B cell (primary cell): ENCODE measurements around the gene DTX3. TPM values are rescaled to one million over a fixed set of nuclear protein-coding genes. Genes with fewer than 3 reads are reported as not detected.

Experiments used
- ATAC-seq: fragments of 200-7000 bp; cut with Tn5 transposase; one replicate; pipeline ENCODE4 v1.10.0; 2021; ENCODE audit warnings: low read depth, mild to moderate bottlenecking, moderate number of reproducible peaks, moderate library complexity
- CTCF ChIA-PET: fragments of 350-600 bp; sonication (Branson Sonifier 250); formaldehyde crosslinking; loops from one replicate; lab custom pipeline; 2021; ENCODE audit warnings: antibody characterized with exemption, inconsistent platforms; lab: Charles Lee
- POLR2A ChIA-PET: fragments of 350-600 bp; sonication (Branson Sonifier 250); formaldehyde crosslinking; loops from one replicate; lab custom pipeline; 2021; ENCODE audit warnings: antibody characterized with exemption; lab: Charles Lee
- DNase-seq: peaks from one replicate; pipeline ENCODE4 v3.0.0; 2013
- H2AFZ ChIP-seq: 2 replicates; pipeline ENCODE4 v1.6.1; 2012; ENCODE audit warnings: mild to moderate bottlenecking, low read depth, low read length; ENCODE audit not compliant: insufficient read depth, poor library complexity, severe bottlenecking
- H3K27ac ChIP-seq, 2 donors: 1 replicate in 1 of 2; 2 replicates in 1 of 2; pipeline ENCODE4 v1.5.1; 2012 to 2013; ENCODE audit warnings: low read length in 2 of 2, mild to moderate bottlenecking in 2 of 2, moderate library complexity in 1 of 2
- H3K27me3 ChIP-seq, 4 experiments: fragments of 200-600 bp in 1 of 4; sonication (generic) in 1 of 4; replicated peaks in 1 of 4; 1 replicate in 2 of 4; 2 replicates in 2 of 4; pipeline versions ENCODE4 v1.6.1 to v1.7.0; 2013 to 2016; ENCODE audit warnings: low read length in 3 of 4, mild to moderate bottlenecking in 2 of 4, mixed read lengths in 1 of 4, moderate library complexity in 1 of 4; ENCODE audit not compliant: insufficient read depth in 4 of 4, control insufficient read depth in 3 of 4; ENCODE audit errors: control extremely low read depth in 1 of 4
- H3K36me3 ChIP-seq, 2 experiments: replicated peaks in 1 of 2; 1 replicate in 1 of 2; 2 replicates in 1 of 2; pipeline versions ENCODE4 v1.6.1 to v1.7.1; 2013; ENCODE audit warnings: low read length in 1 of 2; ENCODE audit not compliant: insufficient read depth in 2 of 2, control insufficient read depth in 1 of 2; ENCODE audit errors: control extremely low read depth in 1 of 2, extremely low read depth in 1 of 2
- H3K4me1 ChIP-seq, 2 donors: fragments of 200-600 bp in 1 of 2; sonication (generic) in 1 of 2; 1 replicate in 1 of 2; 2 replicates in 1 of 2; pipeline versions ENCODE4 v1.5.1 to v1.6.1; 2013 to 2017; ENCODE audit warnings: low read length in 2 of 2; ENCODE audit not compliant: control insufficient read depth in 2 of 2, insufficient read depth in 2 of 2
- H3K4me2 ChIP-seq: replicated peaks from 2 replicates; pipeline ENCODE3; 2012; ENCODE audit warnings: mild to moderate bottlenecking, low read depth, low read length; ENCODE audit not compliant: poor library complexity, severe bottlenecking
- H3K4me3 ChIP-seq, 5 experiments: fragments of 200-600 bp in 1 of 5; sonication (generic) in 1 of 5; 1 replicate in 3 of 5; 2 replicates in 2 of 5; pipeline versions ENCODE4 v1.5.1 to v1.7.0; 2011 to 2016; ENCODE audit warnings: low read length in 4 of 5, mild to moderate bottlenecking in 4 of 5, low read depth in 2 of 5, control low read depth in 1 of 5, moderate library complexity in 1 of 5; ENCODE audit not compliant: insufficient read depth in 1 of 5; ENCODE audit errors: control extremely low read depth in 1 of 5, extremely low read depth in 1 of 5
- H3K79me2 ChIP-seq: fragments of 200-600 bp; sonication (generic); one replicate; pipeline ENCODE4 v1.6.0; 2016; ENCODE audit warnings: low read length; ENCODE audit not compliant: control insufficient read depth, insufficient read depth
- H3K9ac ChIP-seq: fragments of 200-600 bp; sonication (generic); 2 replicates; pipeline ENCODE4 v1.6.1; 2017; ENCODE audit warnings: mild to moderate bottlenecking, low read length, moderate library complexity
- H3K9me3 ChIP-seq, 3 donors: one replicate each; pipeline versions ENCODE4 v1.6.1 to v1.7.1; 2013; ENCODE audit warnings: low read length in 2 of 3; ENCODE audit not compliant: control insufficient read depth in 2 of 3, insufficient read depth in 1 of 3; ENCODE audit errors: control extremely low read depth in 1 of 3
- H4K20me1 ChIP-seq: 2 replicates; pipeline ENCODE4 v1.6.0; 2012; ENCODE audit warnings: mild to moderate bottlenecking, low read length; ENCODE audit not compliant: insufficient read depth, control insufficient read depth, poor library complexity, severe bottlenecking
- H3K27ac Mint-ChIP-seq: one replicate; pipeline ENCODE4 v1.8.0; 2021; ENCODE audit warnings: mixed read lengths
- H3K27me3 Mint-ChIP-seq: one replicate; pipeline ENCODE4 v1.8.0; 2021; ENCODE audit warnings: mixed read lengths
- H3K4me1 Mint-ChIP-seq: one replicate; pipeline ENCODE4 v1.8.0; 2021; ENCODE audit warnings: mixed read lengths
- H3K4me3 Mint-ChIP-seq: one replicate; pipeline ENCODE4 v1.8.0; 2021; ENCODE audit warnings: mixed read lengths
- H3K9me3 Mint-ChIP-seq: one replicate; pipeline ENCODE4 v1.8.0; 2022; ENCODE audit warnings: mixed read lengths; ENCODE audit not compliant: insufficient read depth
- EZH2 ChIP-seq: IDR thresholded peaks from 2 replicates; pipeline ENCODE4 v1.6.1; 2012; ENCODE audit warnings: borderline replicate concordance, low read depth, mild to moderate bottlenecking, moderate library complexity, low read length; ENCODE audit not compliant: insufficient read depth, poor library complexity, severe bottlenecking
- WGBS: methylation state at CpG from one replicate; pipeline ENCODE4 v1.1.5; 2013; ENCODE audit warnings: missing lambda C conversion rate; ENCODE audit not compliant: insufficient coverage; 5-methylcytosine and 5-hydroxymethylcytosine counted together
- intact Hi-C: fragments of 100-400 bp; cut with micrococcal nuclease; formaldehyde crosslinking; loops from one replicate; pipeline ENCODE4 v1.10.0; 2022
- polyA plus RNA-seq: library from polyadenylated mRNA; depleted of rRNA; stranded (reverse); fragments of >200 nt; gene quantifications from 2 replicates; pipeline ENCODE4 v1.2.3, GENCODE V29; 2012
- total RNA-seq, 2 donors: library from RNA; stranded (reverse); fragments of 120-200 nt in 1 of 2; gene quantifications; 1 replicate in 1 of 2; 2 replicates in 1 of 2; pipeline versions ENCODE4 v1.2.3 to v1.2.4, GENCODE V29; 2013 to 2022
- TF ChIP-seq, protein P1 (sequence below): fragments of 200-600 bp; IDR thresholded peaks from one replicate; pipeline ENCODE4 v1.8.0; 2022; ENCODE audit warnings: antibody characterized with exemption, mild to moderate bottlenecking

DTX3 gene
- total and polyA plus RNA-seq, 2 donors (not counting 1 experiment from before 2014, with no cell fraction given) = 3.5 to 7.3 TPM

DNA sequence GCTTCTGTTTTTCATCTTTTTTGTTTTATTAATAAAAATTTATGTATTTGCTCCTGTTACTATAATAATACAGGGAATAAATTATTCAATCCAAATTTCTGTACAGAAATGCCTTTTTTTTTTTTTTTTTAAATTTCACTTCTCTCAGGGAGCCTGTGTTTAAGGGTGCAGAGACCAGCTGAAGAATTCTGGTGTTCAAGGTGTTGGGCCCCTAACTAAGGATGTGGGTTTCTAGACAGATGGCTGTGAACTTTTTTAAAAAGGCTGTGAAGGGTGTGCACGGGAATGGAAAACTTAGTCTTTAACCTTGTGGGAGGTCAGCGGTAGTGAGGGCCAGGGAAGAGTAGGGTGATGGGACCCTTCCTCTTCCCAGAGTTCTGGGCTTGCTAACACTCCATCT lies 1.3 kb upstream of the DTX3 start:
- H3K4me3 Mint-ChIP-seq = no peak overlapping the region
- ATAC-seq = no peak

More for the DNA sequence above, 1.3 kb upstream of the DTX3 start:
- Mint-ChIP-seq H3K27ac (no peak overlapping the region), H3K9me3 (no peaks in the 10 kb centered on the region), H3K4me1 (peaks cover 19% of the 10 kb centered on the region), H3K27me3 (peaks cover 18% of the 10 kb centered on the region)
- no peak overlapping the region for H3K9ac ChIP-seq
- DNase-seq = no peak
- H4K20me1 ChIP-seq = no peaks in the 10 kb centered on the region
- no peak overlapping the region for H2AFZ ChIP-seq
- WGBS = 20% methylated on average over 1 of the region's 2 CpGs
- ChIA-PET POLR2A (interaction anchor here (0.6 kb wide), 1 partner anchor 80 kb away, joined by 3 read pairs; no protein-coding TSS in a partner anchor), CTCF (interaction anchor here (0.7 to 1.5 kb wide), 4 partner anchors 10 to 24 kb away, joined by 3 to 5 read pairs (median 4); no protein-coding TSS in a partner anchor)
- H3K27me3 ChIP-seq = peaks cover 0 to 29% (median 8%) of the 10 kb centered on the region in 4 experiments
- peaks cover 5 to 30% of the 10 kb centered on the region in 2 experiments for H3K36me3 ChIP-seq
- H3K4me3 ChIP-seq = no peak overlapping the region
- H3K27ac ChIP-seq = no peak overlapping the region
- TF ChIP-seq, protein P1, sequence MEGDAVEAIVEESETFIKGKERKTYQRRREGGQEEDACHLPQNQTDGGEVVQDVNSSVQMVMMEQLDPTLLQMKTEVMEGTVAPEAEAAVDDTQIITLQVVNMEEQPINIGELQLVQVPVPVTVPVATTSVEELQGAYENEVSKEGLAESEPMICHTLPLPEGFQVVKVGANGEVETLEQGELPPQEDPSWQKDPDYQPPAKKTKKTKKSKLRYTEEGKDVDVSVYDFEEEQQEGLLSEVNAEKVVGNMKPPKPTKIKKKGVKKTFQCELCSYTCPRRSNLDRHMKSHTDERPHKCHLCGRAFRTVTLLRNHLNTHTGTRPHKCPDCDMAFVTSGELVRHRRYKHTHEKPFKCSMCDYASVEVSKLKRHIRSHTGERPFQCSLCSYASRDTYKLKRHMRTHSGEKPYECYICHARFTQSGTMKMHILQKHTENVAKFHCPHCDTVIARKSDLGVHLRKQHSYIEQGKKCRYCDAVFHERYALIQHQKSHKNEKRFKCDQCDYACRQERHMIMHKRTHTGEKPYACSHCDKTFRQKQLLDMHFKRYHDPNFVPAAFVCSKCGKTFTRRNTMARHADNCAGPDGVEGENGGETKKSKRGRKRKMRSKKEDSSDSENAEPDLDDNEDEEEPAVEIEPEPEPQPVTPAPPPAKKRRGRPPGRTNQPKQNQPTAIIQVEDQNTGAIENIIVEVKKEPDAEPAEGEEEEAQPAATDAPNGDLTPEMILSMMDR = no peak
- TF ChIP-seq EZH2 = no peak
- no peak overlapping the region for H3K4me2 ChIP-seq
- H3K4me1 ChIP-seq = peaks cover 11% of the 10 kb centered on the region in 2 donors
- intact Hi-C loops = no loop called here
- H3K79me2 ChIP-seq = no peaks in the 10 kb centered on the region
- H3K9me3 ChIP-seq = peaks cover 0 to 11% (median 0%) of the 10 kb centered on the region in 3 donors
